Measurements from ENCODE around the gene DISP2. TPM values are rescaled to one million over a fixed set of nuclear protein-coding genes. Genes with fewer than 3 reads are reported as not detected.
A peak's percentile ranks its signal among the peaks of the same experiment; 100 is the strongest.

DISP2 gene
- total RNA-seq, 1 experiment from 2014 or later: 4.6 TPM

GRCh38 chr15:40322531-40323238 is 35.3 kb upstream of the DISP2 start:
- intact Hi-C loops (cut with micrococcal nuclease; ENCODE audit: unreplicated experiment): loop anchor here (5.0 kb wide), 1 partner anchor 100 kb away; no protein-coding TSS in a partner anchor
- H3K27me3 ChIP-seq (replicated peaks; ENCODE audit: control insufficient read depth, insufficient read depth, low read length): no peaks in the 10 kb centered on the region
- TF ChIP-seq CTCF (IDR thresholded peaks at IDR 0.05; ENCODE audit: insufficient read depth in 1 of 2, low read depth in 1 of 2, low read length in 1 of 2, severe bottlenecking in 1 of 2, unreplicated experiment in 1 of 2): no peak
- peaks cover 10% of the 10 kb centered on the region for H3K4me1 ChIP-seq
- no TSS peak for BruUV-seq (replicated peaks)
- peak overlapping the region; percentile 74 for H3K4me3 ChIP-seq (ENCODE audit: low read depth, low read length)
- H3K36me3 Mint-ChIP-seq (ENCODE audit: insufficient read depth, unreplicated experiment): peaks cover 6% of the 10 kb centered on the region
- peaks cover 18% of the 10 kb centered on the region for H3K4me1 Mint-ChIP-seq (ENCODE audit: low read depth, unreplicated experiment)
- ChIA-PET POLR2A (interaction anchor here (0.6 kb wide), 1 partner anchor 10 kb away, joined by 3 read pairs; no protein-coding TSS in a partner anchor), CTCF (interaction anchor here (0.6 to 1.5 kb wide), 16 partner anchors 13 to 117 kb away, joined by 3 to 47 read pairs (median 4); partner anchors contain the start of genes CCDC9B, IVD and KNSTRN)
- H3K36me3 ChIP-seq (ENCODE audit: control insufficient read depth, insufficient read depth, low read length): peaks cover 1% of the 10 kb centered on the region; the same call in 1 of the 2 replicates
- no peaks in the 10 kb centered on the region for H3K9me3 Mint-ChIP-seq (ENCODE audit: unreplicated experiment)
- H3K27me3 Mint-ChIP-seq (ENCODE audit: insufficient read depth, unreplicated experiment): no peaks in the 10 kb centered on the region
- no peaks in the 10 kb centered on the region for H3K9me3 ChIP-seq
- H3K27ac Mint-ChIP-seq (ENCODE audit: unreplicated experiment): no peak overlapping the region
- H3K4me3 Mint-ChIP-seq (ENCODE audit: unreplicated experiment): peak overlapping the region; percentile 66
- no peak for DNase-seq

GRCh38 chr15:40323239-40323952 is 34.6 kb upstream of the DISP2 start, which contains the start of gene INAFM2:
Gene INAFM2, plus strand, starts transcription at chr15:40323692. Its CDS starts 364 bp downstream, at chr15:40324056.
- Histone ChIP-seq H3K9me3 (no peaks in the 10 kb centered on the region), H3K4me3 (ENCODE audit: low read depth, low read length) (peak within 1 kb of the TSS; percentile 74), H3K27me3 (replicated peaks; ENCODE audit: control insufficient read depth, insufficient read depth, low read length) (no peaks in the 10 kb centered on the region), H3K36me3 (ENCODE audit: control insufficient read depth, insufficient read depth, low read length) (peaks cover 1% of the 10 kb centered on the region; the same call in 1 of the 2 replicates), H3K4me1 (peaks cover 16% of the 10 kb centered on the region)
- peak; percentile 90 to 93 for DNase-seq
- Mint-ChIP-seq H3K9me3 (ENCODE audit: unreplicated experiment) (no peaks in the 10 kb centered on the region), H3K4me1 (ENCODE audit: low read depth, unreplicated experiment) (peaks cover 25% of the 10 kb centered on the region), H3K36me3 (ENCODE audit: insufficient read depth, unreplicated experiment) (peaks cover 6% of the 10 kb centered on the region), H3K27me3 (ENCODE audit: insufficient read depth, unreplicated experiment) (no peaks in the 10 kb centered on the region), H3K4me3 (ENCODE audit: unreplicated experiment) (peak within 1 kb of the TSS; percentile 66), H3K27ac (ENCODE audit: unreplicated experiment) (no peak within 1 kb of the TSS)
- no TSS peak for BruUV-seq (replicated peaks)
- peak; percentile 69 to 72 for TF ChIP-seq CTCF (IDR thresholded peaks at IDR 0.05; ENCODE audit: insufficient read depth in 1 of 2, low read depth in 1 of 2, low read length in 1 of 2, severe bottlenecking in 1 of 2, unreplicated experiment in 1 of 2)
- intact Hi-C loops (cut with micrococcal nuclease; ENCODE audit: unreplicated experiment): loop anchor here (5.0 kb wide), 1 partner anchor 99 kb away; no protein-coding TSS in a partner anchor
- CTCF ChIA-PET: interaction anchor here (0.6 to 1.5 kb wide), 17 partner anchors 13 to 217 kb away, joined by 3 to 47 read pairs (median 4); partner anchors contain the start of genes CCDC9B, IVD and KNSTRN
- POLR2A ChIA-PET: interaction anchor here (0.6 kb wide), 1 partner anchor 9 kb away, joined by 3 read pairs; no protein-coding TSS in a partner anchor
